ENCODE results near the gene SDK2. TPM values are rescaled to one million over a fixed set of nuclear protein-coding genes. Genes with fewer than 3 reads are reported as not detected.

The SDK2 gene
- polyA plus RNA-seq, 1 experiment = 0.01 TPM

- Histone ChIP-seq H3K27me3 (ENCODE audit: control insufficient read depth, insufficient read depth, low read length) (no peaks in the 10 kb centered on the region), H3K4me3 (ENCODE audit: low read depth, low read length) (no peak overlapping the region), H3K27ac (ENCODE audit: low read depth, low read length) (no peak overlapping the region), H3K9me3 (ENCODE audit: control insufficient read depth, insufficient read depth, low read length) (no peaks in the 10 kb centered on the region)
- POLR2A ChIA-PET = no interaction called here
- TF ChIP-seq CTCF (IDR thresholded peaks at IDR 0.05; ENCODE audit: low read depth, low read length) = no peak
- CTCF ChIA-PET = no interaction called here
- DNase-seq (ENCODE audit: low read depth, low spot score) = no peak
These were observed 101.9 kb downstream of the SDK2 start for GRCh38 chr17:73542323-73542722.

- no peak for TF ChIP-seq CTCF (IDR thresholded peaks at IDR 0.05; ENCODE audit: low read depth, low read length)
- Histone ChIP-seq H3K4me3 (ENCODE audit: low read depth, low read length) (no peak overlapping the region), H3K27ac (ENCODE audit: low read depth, low read length) (no peak overlapping the region), H3K27me3 (ENCODE audit: control insufficient read depth, insufficient read depth, low read length) (no peaks in the 10 kb centered on the region), H3K9me3 (ENCODE audit: control insufficient read depth, insufficient read depth, low read length) (no peaks in the 10 kb centered on the region; the same call in 1 of the 2 replicates)
- CTCF ChIA-PET = no interaction called here
- POLR2A ChIA-PET = no interaction called here
- no peak for DNase-seq (ENCODE audit: low read depth, low spot score)
These were observed 102.7 kb downstream of the SDK2 start for GRCh38 chr17:73541561-73541981.

- H3K27me3 ChIP-seq (ENCODE audit: control insufficient read depth, insufficient read depth, low read length) = no peaks in the 10 kb centered on the region
- H3K9me3 ChIP-seq (ENCODE audit: control insufficient read depth, insufficient read depth, low read length) = no peaks in the 10 kb centered on the region; the same call in 1 of the 2 replicates
- H3K4me3 ChIP-seq (ENCODE audit: low read depth, low read length) = no peak overlapping the region
- ChIA-PET POLR2A (no interaction called here), CTCF (no interaction called here)
- no peak for TF ChIP-seq CTCF (IDR thresholded peaks at IDR 0.05; ENCODE audit: low read depth, low read length)
- DNase-seq (ENCODE audit: low read depth, low spot score) = no peak
- H3K27ac ChIP-seq (ENCODE audit: low read depth, low read length) = no peak overlapping the region
These were observed 103.1 kb downstream of the SDK2 start for GRCh38 chr17:73541111-73541510.

- no peak for TF ChIP-seq CTCF (IDR thresholded peaks at IDR 0.05; ENCODE audit: low read depth, low read length)
- POLR2A ChIA-PET = no interaction called here
- Histone ChIP-seq H3K9me3 (ENCODE audit: control insufficient read depth, insufficient read depth, low read length) (no peaks in the 10 kb centered on the region; the same call in 1 of the 2 replicates), H3K27ac (ENCODE audit: low read depth, low read length) (no peak overlapping the region), H3K4me3 (ENCODE audit: low read depth, low read length) (no peak overlapping the region), H3K27me3 (ENCODE audit: control insufficient read depth, insufficient read depth, low read length) (no peaks in the 10 kb centered on the region)
- CTCF ChIA-PET = no interaction called here
- no peak for DNase-seq (ENCODE audit: low read depth, low spot score)
These were observed 105.1 kb downstream of the SDK2 start for GRCh38 chr17:73539166-73539565.

- Histone ChIP-seq H3K9me3 (ENCODE audit: control insufficient read depth, insufficient read depth, low read length) (no peaks in the 10 kb centered on the region; the same call in 1 of the 2 replicates), H3K27ac (ENCODE audit: low read depth, low read length) (no peak overlapping the region), H3K27me3 (ENCODE audit: control insufficient read depth, insufficient read depth, low read length) (no peaks in the 10 kb centered on the region), H3K4me3 (ENCODE audit: low read depth, low read length) (no peak overlapping the region)
- POLR2A ChIA-PET = no interaction called here
- DNase-seq (ENCODE audit: low read depth, low spot score) = no peak
- TF ChIP-seq CTCF (IDR thresholded peaks at IDR 0.05; ENCODE audit: low read depth, low read length) = no peak
- CTCF ChIA-PET = no interaction called here
These were observed 105.8 kb downstream of the SDK2 start for GRCh38 chr17:73538445-73538844.

Measured in AG04450 (cell line).